GM19463 (cell line): Measurements from ENCODE around the gene PIWIL4.
"Not testable (repeated sequence)": the region's sequence is repeated elsewhere in the genome, so short reads cannot be mapped to it uniquely, and the experiment has no call there.

Experiments used
- ATAC-seq: cut with Tn5 transposase; IDR thresholded peaks from one replicate; pipeline ENCODE4 v1.9.1; 2021; ENCODE audit warnings: mild to moderate bottlenecking, moderate library complexity; ENCODE audit not compliant: unreplicated experiment

The PIWIL4 gene

GRCh38 chr11:94632356-94632755 lies 65.2 kb downstream of the PIWIL4 start:
- no peak for ATAC-seq

- no peak for ATAC-seq
Observed at GRCh38 chr11:94635072-94635471, 67.9 kb downstream of the PIWIL4 start.

- ATAC-seq = no peak
Observed at GRCh38 chr11:94636388-94636949, 69.3 kb downstream of the PIWIL4 start.

GRCh38 chr11:94638301-94638901 lies 71.2 kb downstream of the PIWIL4 start:
- ATAC-seq = peak; percentile 30

GRCh38 chr11:94638902-94639373 lies 71.8 kb downstream of the PIWIL4 start:
- peak; percentile 53 for ATAC-seq

GRCh38 chr11:94639901-94640721 lies 72.9 kb downstream of the PIWIL4 start:
- ATAC-seq = no peak

GRCh38 chr11:94641167-94641761 lies 74.1 kb downstream of the PIWIL4 start:
- ATAC-seq = no peak

- not testable (repeated sequence) for ATAC-seq
Observed at GRCh38 chr11:94643186-94643585, 76.0 kb downstream of the PIWIL4 start.

GRCh38 chr11:94647926-94648325 lies 80.8 kb downstream of the PIWIL4 start:
- ATAC-seq = no peak

- ATAC-seq = no peak
Observed at GRCh38 chr11:94648789-94649188, 81.6 kb downstream of the PIWIL4 start.

- ATAC-seq = no peak
Observed at GRCh38 chr11:94649254-94649653, 82.1 kb downstream of the PIWIL4 start.

- ATAC-seq = no peak
Observed at GRCh38 chr11:94649964-94650623, 82.9 kb downstream of the PIWIL4 start.

- ATAC-seq = no peak
Observed at GRCh38 chr11:94650756-94651155, 83.6 kb downstream of the PIWIL4 start.

- ATAC-seq = no peak
Observed at GRCh38 chr11:94652735-94653284, 85.6 kb downstream of the PIWIL4 start.

- ATAC-seq = no peak
Observed at GRCh38 chr11:94653561-94653960, 86.4 kb downstream of the PIWIL4 start.

GRCh38 chr11:94654201-94654600 lies 87.0 kb downstream of the PIWIL4 start:
- no peak for ATAC-seq

GRCh38 chr11:94655291-94655690 lies 88.1 kb downstream of the PIWIL4 start:
- no peak for ATAC-seq

GRCh38 chr11:94655956-94656355 lies 88.8 kb downstream of the PIWIL4 start:
- no peak for ATAC-seq

- ATAC-seq = no peak
Observed at GRCh38 chr11:94656968-94657367, 89.8 kb downstream of the PIWIL4 start.

GRCh38 chr11:94657629-94658028 lies 90.5 kb downstream of the PIWIL4 start:
- ATAC-seq = no peak

- no peak for ATAC-seq
Observed at GRCh38 chr11:94658386-94658785, 91.2 kb downstream of the PIWIL4 start.
